ENCODE data around the gene BRD7.

The BRD7 gene

DNA sequence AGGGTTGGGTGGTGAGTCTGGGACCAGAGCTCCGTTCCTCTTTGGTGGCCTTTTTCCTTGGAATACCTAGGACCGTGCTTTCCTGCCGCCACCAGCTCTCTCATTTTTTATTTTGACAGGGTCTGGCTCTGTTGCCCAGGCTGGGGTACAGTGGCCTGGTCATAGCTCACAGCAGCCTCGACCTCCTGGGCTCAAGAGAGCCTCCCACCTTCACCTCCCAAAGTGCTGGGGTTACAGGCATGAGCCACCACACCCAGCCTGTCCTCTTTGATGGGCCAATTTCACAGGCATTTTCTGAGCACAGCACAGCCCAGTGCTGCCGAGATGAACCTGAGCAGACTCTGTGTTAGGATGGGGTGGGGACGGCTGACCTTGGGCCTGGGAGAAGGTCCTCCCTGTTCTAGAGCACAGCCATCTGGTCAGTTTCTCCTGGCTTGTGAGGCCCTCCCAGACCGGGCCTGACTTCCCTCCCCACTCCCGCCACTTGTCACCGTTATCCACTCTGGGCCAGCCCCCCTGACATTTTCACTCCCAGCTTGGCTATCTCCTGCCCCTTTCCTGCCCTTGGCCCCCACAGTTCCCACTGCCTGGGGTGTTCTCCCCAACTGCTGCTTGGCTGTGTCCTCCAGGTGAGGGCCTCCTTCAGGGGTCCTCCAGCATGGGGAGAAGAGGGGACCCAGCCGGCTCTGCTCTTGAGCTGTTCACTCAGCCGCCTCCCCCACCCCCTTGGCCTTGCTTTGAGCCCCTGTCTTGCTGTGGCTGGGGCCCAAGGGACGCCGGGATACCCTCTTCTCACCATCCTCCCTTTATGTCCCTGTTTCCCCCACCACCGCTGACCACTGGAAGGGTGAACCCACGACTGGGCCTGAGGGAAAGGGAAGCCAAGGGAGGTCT, 97.4 kb downstream of the BRD7 start:
- peak; percentile 11 for DNase-seq

DNA sequence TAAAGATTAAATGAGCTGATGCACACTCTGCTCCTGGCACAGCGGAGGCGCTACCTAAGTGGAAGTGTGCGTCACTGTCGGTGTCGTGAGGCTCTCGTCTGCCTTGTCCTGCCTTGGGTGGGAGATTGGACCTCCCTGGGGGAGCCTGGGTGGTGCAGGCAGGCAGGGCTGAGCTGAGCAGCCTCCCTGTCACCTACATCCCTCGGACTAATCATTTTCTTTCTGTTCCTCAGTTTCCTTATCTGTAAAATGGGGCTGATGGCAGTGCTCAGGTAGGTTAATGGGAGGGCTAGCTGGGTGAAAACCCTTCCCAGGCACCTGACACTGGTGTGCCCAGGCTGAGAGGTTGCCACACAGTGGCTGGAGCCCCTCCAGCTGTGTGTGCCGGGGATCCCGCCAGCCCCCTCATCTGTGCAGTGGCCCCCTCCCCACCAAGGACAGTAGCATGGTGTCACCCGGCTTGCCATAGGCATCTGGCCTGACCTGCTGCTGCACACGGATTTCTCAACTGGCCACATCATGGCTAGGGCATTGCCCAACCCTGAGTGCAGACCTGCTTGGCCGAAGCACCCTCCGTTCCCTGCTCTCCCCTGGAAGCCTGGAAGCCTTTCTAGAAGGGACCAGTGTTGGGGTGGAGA, 98.2 kb downstream of the BRD7 start:
- DNase-seq, result peak; percentile 21

DNA sequence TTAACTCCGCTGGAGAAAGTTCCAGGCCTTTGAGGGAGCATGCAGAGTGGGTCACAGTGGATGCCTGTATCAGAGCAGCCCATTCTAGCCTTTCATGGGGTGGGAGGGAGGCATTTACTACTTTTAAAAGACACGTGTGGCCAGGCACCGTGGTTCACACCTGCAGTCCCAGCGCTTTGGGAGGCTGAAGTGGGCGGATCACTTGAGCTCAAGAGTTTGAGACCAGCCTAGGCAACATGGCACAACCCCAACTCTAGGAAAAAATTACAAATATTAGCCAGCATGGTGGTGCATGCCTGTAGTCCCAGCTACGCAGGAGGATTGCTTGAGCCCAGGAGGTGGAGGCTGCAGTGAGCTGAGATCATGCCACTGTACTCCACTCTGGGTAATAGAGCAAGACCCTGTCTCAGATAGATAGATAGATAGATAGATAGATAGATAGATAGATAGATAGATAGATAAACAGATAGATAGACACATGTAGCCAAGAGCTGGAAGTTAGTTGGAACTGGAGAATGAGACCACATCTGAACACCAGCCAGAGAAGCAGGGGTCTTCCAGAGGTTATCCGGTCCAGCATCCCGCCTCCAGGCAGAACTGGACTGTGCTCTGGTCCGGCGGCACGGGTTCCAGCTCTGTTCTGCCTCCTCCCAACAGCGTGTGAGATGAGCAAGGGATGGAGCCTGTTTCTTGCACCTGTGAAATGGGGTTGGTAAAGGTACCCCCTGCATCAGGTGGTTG, 98.8 kb downstream of the BRD7 start:
- DNase-seq, result peak; percentile 6

DNA sequence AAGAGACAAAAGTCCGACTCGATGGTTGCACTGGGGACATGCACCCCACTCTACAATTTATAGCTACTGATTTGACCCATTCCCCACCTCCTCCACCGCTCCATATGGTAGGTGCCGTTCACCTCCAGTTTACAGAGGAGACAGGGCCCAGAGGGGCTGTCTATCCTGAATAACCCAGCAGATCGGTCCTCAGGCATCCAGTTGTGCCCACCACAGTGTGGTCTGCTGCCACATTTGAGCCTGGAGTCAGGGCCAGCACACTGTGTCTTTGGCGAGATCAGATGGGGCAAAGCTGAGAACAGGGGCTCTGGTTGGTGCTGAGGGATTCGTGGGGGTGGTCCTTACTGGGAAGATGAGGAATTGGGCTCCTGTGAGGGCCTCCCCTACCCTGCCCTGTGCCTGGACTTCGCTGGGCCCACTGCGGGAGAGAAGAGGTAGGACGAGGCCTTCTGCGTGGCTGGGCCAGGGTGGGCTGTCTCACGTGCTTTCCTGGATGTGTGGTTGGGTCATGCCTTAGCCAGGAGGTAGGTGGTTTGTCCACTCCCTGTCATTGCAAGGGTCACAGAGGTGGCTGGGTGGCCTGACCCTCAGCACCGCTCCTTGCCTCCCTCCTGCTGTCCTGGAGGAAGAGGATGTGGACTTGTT, 99.6 kb downstream of the BRD7 start:
- DNase-seq, result peak; percentile 5

DNA sequence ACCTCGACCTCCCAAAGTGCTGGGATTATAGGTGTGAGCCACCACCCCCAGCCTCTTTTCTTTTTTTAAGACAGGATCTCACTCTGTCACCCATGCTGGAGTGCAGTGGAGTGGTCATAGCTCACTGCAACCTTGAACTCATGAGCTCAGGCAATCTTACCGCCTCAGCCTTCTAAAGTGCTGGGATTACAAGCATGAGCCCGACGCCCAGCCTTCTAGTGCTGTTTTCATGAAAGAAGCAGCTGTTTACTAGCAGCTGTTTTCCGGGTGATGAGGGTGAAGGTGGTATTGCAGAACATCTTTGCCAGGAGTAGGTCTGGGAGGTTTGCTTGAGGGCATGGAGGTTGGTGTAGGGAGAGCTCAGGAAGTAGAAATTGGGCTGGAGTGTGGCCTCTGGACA, 100.4 kb downstream of the BRD7 start:
- DNase-seq, result peak; percentile 54

DNA sequence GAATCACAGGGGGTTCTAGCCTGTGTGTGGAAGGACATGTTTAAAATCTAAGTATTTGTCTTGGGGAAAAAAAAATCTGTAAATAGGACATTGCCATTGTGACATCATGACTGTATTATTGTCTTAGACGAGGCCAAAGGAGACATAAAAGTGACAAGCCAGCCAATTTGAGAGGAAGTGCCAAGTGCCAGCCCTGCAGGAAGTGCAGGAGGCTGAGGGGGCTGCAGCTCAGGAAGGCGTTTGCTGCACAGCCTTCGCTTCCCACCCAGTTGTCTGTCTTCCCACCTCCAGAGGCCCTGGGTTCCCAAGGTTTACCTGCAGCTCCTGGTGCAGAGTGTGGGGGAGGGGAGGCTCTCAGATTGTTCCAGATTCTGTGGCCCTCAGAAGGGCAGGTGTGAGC, 101.1 kb downstream of the BRD7 start:
- DNase-seq, result peak; percentile 68

DNA sequence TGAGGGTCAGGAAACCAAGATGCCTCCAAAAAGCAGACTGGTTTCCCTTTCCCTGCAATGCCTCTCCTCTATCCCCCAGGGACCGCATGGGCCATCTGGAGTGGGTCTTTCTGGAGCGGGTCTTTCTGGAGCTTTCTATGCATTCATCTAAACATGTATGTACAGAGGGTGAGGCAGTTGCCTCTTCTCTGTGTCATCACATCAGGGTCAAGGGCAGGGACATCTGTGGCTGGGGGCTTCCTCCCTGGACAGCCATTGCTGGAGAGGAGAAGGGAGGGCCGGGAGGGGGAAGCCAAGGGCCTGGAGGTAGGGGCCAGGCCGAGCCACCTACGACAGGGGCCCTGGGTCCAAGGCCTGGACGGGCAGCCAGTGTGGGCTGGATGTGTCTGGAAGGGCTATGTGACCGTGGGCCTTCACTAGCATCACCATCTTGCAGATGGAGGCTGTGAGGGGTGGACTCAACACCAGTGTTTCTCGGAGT, 101.6 kb downstream of the BRD7 start:
- no peak for DNase-seq

DNA sequence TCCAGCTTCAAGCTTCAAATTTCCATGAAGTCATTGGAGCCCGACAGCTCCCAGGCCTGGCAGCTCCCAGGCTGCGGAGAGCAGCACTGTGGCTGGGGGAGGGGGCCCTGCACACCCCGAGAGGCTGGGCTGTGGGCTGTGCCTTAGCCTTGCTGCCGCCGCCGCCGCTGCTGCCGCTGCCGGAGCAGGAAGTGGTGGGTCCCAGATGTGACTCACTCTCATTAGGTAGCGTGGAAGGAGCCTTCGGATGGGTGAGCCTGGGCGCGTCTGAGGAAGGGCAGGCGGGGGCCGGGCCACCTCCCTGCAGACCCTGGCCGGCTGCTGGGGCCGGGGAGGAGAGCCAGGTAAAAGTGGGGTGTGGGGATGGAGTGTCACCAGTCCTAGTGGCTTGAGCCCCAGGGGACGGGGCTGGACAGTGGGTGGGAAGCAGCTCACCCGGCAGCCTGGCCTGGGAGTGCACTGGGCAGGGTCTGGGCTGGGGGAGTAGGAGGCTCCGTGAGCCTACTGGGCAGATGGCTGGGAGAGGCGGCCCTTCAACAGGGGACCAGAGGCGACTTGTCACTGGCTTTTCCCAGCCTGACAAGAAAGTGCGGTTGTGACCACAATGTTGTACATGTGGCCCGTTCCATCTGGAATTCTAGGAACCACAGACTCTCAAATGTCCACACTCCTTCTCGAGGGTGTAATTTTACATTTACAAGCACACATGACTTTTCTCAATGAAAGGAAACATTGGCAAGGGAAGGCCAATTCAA, 102.3 kb downstream of the BRD7 start, which contains the start of gene ADCY7:
Gene ADCY7, plus strand, starts transcription at position 215 of the 755 bp plus-strand sequence. CDS start 21,629 bp downstream, outside the sequence.
- peak; percentile 91 for DNase-seq
